Measurements from ENCODE around the gene C1QTNF5.

DNA sequence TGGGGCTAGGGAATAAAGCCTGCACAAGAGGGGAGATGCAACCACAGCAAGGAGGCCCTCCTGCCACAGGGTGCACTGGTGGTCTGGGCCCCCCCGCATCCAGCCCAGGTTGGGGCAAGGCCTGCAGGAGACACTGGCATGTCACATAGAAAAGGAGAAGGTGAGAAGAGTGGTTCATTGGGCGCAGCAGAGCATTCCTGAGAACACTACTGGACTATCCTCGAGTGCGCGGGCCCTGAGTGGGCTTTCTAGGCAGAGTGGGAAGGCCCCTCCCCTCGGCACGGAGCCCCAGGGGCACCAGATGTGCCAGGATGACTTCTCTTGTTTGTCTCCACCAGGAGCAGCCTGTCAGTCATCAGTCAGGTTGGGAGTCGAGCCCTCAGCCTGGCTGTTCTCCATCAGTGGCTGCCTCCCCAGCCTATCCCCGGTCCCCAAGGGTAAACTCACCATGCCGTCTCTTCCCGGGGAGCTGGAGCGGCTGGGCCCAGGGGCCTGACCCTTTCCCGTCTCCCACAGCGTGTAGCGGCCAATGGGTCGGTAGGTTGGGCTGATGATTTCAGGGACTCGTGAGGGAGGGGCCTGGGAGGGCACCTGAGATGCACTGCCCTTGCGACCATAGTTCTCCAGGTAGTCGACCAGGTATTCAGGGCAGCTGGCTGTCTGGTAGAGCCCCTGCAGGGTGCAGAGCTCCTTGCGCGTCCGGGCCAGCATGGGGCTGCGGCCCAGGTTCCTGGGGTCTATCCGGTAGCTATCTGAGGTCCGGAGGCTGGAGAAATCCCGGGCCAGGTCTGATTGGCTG lies 31.8 kb upstream of the C1QTNF5 start:
- no peak for TF ChIP-seq REST (IDR thresholded peaks at IDR 0.05; ENCODE audit: insufficient replicate concordance, low read depth)
- TF ChIP-seq, protein P1, sequence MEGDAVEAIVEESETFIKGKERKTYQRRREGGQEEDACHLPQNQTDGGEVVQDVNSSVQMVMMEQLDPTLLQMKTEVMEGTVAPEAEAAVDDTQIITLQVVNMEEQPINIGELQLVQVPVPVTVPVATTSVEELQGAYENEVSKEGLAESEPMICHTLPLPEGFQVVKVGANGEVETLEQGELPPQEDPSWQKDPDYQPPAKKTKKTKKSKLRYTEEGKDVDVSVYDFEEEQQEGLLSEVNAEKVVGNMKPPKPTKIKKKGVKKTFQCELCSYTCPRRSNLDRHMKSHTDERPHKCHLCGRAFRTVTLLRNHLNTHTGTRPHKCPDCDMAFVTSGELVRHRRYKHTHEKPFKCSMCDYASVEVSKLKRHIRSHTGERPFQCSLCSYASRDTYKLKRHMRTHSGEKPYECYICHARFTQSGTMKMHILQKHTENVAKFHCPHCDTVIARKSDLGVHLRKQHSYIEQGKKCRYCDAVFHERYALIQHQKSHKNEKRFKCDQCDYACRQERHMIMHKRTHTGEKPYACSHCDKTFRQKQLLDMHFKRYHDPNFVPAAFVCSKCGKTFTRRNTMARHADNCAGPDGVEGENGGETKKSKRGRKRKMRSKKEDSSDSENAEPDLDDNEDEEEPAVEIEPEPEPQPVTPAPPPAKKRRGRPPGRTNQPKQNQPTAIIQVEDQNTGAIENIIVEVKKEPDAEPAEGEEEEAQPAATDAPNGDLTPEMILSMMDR (IDR thresholded peaks at IDR 0.05; ENCODE audit: insufficient read depth, low read length), result no peak
- TF ChIP-seq GABPA (IDR thresholded peaks at IDR 0.05; ENCODE audit: low read depth), result no peak
- TF ChIP-seq POLR2AphosphoS5 (IDR thresholded peaks at IDR 0.05; ENCODE audit: low read depth), result no peak

Measured in HL-60 (cell line).